Fibroblast of mammary gland (primary cell): Measurements from ENCODE around the gene VAPA.

Experiments used
- DNase-seq: peaks from one replicate; pipeline ENCODE4 v3.0.0-alpha.2; 2010; ENCODE audit warnings: low read depth
- H3K4me3 ChIP-seq: 2 replicates; pipeline ENCODE4 v1.5.1; 2011; ENCODE audit warnings: low read depth, mild to moderate bottlenecking, low read length, moderate library complexity; ENCODE audit not compliant: control insufficient read depth
- CTCF ChIP-seq: conservative IDR thresholded peaks from 2 replicates; pipeline ENCODE4 v1.5.1; 2011; ENCODE audit warnings: low read depth, low read length, inconsistent platforms; ENCODE audit not compliant: control insufficient read depth, insufficient read depth

Gene VAPA

GRCh38 chr18:9975658-9976057 lies 61.8 kb downstream of the VAPA start:
- no peak for TF ChIP-seq CTCF
- H3K4me3 ChIP-seq, result no peak overlapping the region
- no peak for DNase-seq

- no peak overlapping the region for H3K4me3 ChIP-seq
- no peak for TF ChIP-seq CTCF
- DNase-seq, result peak; percentile 17
Measured at GRCh38 chr18:9982711-9983110, 68.9 kb downstream of the VAPA start.

- no peak overlapping the region for H3K4me3 ChIP-seq
- no peak for TF ChIP-seq CTCF
- no peak for DNase-seq
Measured at GRCh38 chr18:9984080-9984479, 70.3 kb downstream of the VAPA start.

- H3K4me3 ChIP-seq, result no peak overlapping the region
- no peak for DNase-seq
- no peak for TF ChIP-seq CTCF
Measured at GRCh38 chr18:9985641-9986040, 71.8 kb downstream of the VAPA start.

- no peak for TF ChIP-seq CTCF
- no peak overlapping the region for H3K4me3 ChIP-seq
- DNase-seq, result no peak
Measured at GRCh38 chr18:9986156-9986930, 72.5 kb downstream of the VAPA start.

GRCh38 chr18:9987345-9987744 lies 73.5 kb downstream of the VAPA start:
- TF ChIP-seq CTCF, result no peak
- no peak overlapping the region for H3K4me3 ChIP-seq
- DNase-seq, result no peak

GRCh38 chr18:9987931-9988330 lies 74.1 kb downstream of the VAPA start:
- TF ChIP-seq CTCF, result no peak
- no peak overlapping the region for H3K4me3 ChIP-seq

More at GRCh38 chr18:9987931-9988330, 74.1 kb downstream of the VAPA start:
- DNase-seq, result no peak
